Smooth muscle cell (in vitro differentiated cells): Measurements from ENCODE around the gene ZGRF1. TPM values are rescaled to one million over a fixed set of nuclear protein-coding genes. Genes with fewer than 3 reads are reported as not detected.

ENCODE experiments used
- DNase-seq: peaks from one replicate; lab custom pipeline; 2025; ENCODE audit not compliant: unreplicated experiment; lab: John Stamatoyannopoulos, UW
- H2AFZ ChIP-seq: fragments of 200-600 bp; sonication (generic); 2 replicates; pipeline ENCODE4 v1.6.0; 2016; ENCODE audit warnings: antibody characterized with exemption, low read depth, mild to moderate bottlenecking
- H3F3A ChIP-seq: fragments of 200-600 bp; sonication (generic); 2 replicates; pipeline ENCODE4 v1.6.0; 2017; ENCODE audit warnings: antibody characterized with exemption, low read depth
- H3K27ac ChIP-seq: fragments of 200-600 bp; sonication (generic); 2 replicates; pipeline ENCODE4 v1.5.1; 2016; ENCODE audit warnings: low read depth, mild to moderate bottlenecking
- H3K27me3 ChIP-seq: fragments of 200-600 bp; sonication (generic); 2 replicates; pipeline ENCODE4 v1.6.1; 2016; ENCODE audit warnings: low read depth, mild to moderate bottlenecking
- H3K36me3 ChIP-seq: fragments of 200-600 bp; sonication (generic); 2 replicates; pipeline ENCODE4 v1.5.1; 2016; ENCODE audit warnings: low read depth
- H3K4me1 ChIP-seq: fragments of 200-600 bp; sonication (generic); 2 replicates; pipeline ENCODE4 v1.5.1; 2016; ENCODE audit warnings: low read depth
- H3K4me2 ChIP-seq: fragments of 200-600 bp; sonication (generic); 2 replicates; pipeline ENCODE4 v1.6.0; 2016; ENCODE audit warnings: mild to moderate bottlenecking
- H3K4me3 ChIP-seq: fragments of 200-600 bp; sonication (generic); 2 replicates; pipeline ENCODE4 v1.5.1; 2016; ENCODE audit warnings: mild to moderate bottlenecking
- H3K79me2 ChIP-seq: fragments of 200-600 bp; sonication (generic); 2 replicates; pipeline ENCODE4 v1.6.0; 2016; ENCODE audit warnings: low read depth, mild to moderate bottlenecking
- H3K9ac ChIP-seq: fragments of 200-600 bp; sonication (generic); 2 replicates; pipeline ENCODE4 v1.6.0; 2016; ENCODE audit warnings: low read depth
- H3K9me3 ChIP-seq: fragments of 200-600 bp; sonication (generic); replicated peaks from 2 replicates; pipeline ENCODE4 v1.5.1; 2016; ENCODE audit warnings: low read depth
- H4K20me1 ChIP-seq: fragments of 200-600 bp; sonication (generic); 2 replicates; pipeline ENCODE4 v1.6.0; 2016; ENCODE audit warnings: low read depth
- whole genome bisulfite sequencing: methylation state at CpG from one replicate; pipeline ENCODE4 v1.1.7; 2016; ENCODE audit warnings: low lambda C conversion rate; 5-methylcytosine and 5-hydroxymethylcytosine counted together
- polyA plus RNA-seq: library from polyadenylated mRNA; unstranded; fragments of >200 nt; fragmentation: Nextera tagmentation; extraction: Ambion mirVana; gene quantifications from 2 replicates; pipeline ENCODE4 v1.2.1, GENCODE V29; 2016
- total RNA-seq: library from RNA; depleted of rRNA; stranded (reverse); fragments of >200 nt; gene quantifications from 2 replicates; pipeline ENCODE4 v1.2.3, GENCODE V29; 2014
- TF ChIP-seq, protein P1 (sequence below): fragments of 200-600 bp; sonication (generic); IDR thresholded peaks from 2 replicates; pipeline ENCODE4 v1.5.1; 2017; ENCODE audit warnings: borderline replicate concordance, mild to moderate bottlenecking, antibody characterized with exemption; ENCODE audit not compliant: insufficient read depth, poor library complexity, severe bottlenecking

Gene ZGRF1
- total and polyA plus RNA-seq, 2 experiments from 2014 or later, result 3.3 to 7.9 TPM

DNA sequence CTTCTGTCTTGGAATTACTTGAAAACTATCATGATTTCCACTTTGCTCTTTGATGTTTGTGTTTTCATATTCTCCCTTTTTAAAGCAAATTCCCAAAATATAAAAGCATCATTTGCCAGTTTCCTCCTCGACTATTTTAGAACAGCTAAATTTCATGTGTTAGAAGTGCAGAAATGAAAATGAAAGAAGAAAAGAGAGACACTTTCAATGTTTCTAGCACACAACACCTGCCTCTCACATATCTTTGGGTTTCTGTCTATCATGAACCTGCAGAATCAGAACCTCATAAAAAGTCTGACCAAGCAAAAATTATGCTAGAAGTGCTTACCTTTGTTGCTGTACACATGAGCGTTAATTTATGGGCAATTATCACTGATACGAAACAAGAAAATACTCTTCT, 118.8 kb downstream of the ZGRF1 start:
- Histone ChIP-seq H2AFZ (no peak overlapping the region), H3K4me1 (peaks cover 48% of the 10 kb centered on the region), H3K27me3 (peaks cover 100% of the 10 kb centered on the region), H4K20me1 (no peaks in the 10 kb centered on the region), H3K9me3 (no peaks in the 10 kb centered on the region), H3K4me2 (no peak overlapping the region), H3K36me3 (no peaks in the 10 kb centered on the region), H3K79me2 (no peaks in the 10 kb centered on the region), H3K27ac (no peak overlapping the region), H3K9ac (no peak overlapping the region), H3K4me3 (no peak overlapping the region), H3F3A (peaks cover 4% of the 10 kb centered on the region)
- no peak for DNase-seq
- WGBS, result 59% methylated on average over 3 of the region's 3 CpGs
- TF ChIP-seq, protein P1, sequence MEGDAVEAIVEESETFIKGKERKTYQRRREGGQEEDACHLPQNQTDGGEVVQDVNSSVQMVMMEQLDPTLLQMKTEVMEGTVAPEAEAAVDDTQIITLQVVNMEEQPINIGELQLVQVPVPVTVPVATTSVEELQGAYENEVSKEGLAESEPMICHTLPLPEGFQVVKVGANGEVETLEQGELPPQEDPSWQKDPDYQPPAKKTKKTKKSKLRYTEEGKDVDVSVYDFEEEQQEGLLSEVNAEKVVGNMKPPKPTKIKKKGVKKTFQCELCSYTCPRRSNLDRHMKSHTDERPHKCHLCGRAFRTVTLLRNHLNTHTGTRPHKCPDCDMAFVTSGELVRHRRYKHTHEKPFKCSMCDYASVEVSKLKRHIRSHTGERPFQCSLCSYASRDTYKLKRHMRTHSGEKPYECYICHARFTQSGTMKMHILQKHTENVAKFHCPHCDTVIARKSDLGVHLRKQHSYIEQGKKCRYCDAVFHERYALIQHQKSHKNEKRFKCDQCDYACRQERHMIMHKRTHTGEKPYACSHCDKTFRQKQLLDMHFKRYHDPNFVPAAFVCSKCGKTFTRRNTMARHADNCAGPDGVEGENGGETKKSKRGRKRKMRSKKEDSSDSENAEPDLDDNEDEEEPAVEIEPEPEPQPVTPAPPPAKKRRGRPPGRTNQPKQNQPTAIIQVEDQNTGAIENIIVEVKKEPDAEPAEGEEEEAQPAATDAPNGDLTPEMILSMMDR, result no peak

DNA sequence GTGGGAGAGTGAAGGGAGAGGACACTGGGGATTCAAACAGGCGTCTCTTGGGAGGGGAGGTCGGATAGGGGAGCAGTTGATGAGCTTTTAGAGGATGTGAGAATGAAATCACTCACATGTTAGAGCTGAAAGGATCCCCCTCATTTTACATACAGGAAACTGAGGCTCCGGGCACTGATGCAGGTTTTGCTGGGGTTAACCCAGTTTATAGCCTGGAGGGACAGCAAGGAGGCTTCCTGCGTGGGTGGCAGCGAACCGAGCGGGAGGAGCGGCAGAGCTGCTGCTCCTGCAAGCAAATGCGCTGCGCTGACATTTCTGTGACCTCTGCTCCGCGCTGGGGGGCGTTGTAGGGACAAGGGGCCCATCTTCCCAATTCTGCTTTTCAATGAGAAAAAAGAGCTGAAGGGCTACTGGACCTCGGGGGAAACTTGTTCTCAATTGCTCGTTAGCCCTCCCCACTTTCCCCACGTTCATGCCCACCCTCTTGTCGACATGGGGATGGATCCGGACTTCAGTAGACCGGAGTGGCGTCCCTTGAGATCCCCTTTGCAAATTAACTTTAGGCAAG, 119.6 kb downstream of the ZGRF1 start:
- Histone ChIP-seq H3K9me3 (no peaks in the 10 kb centered on the region), H3K36me3 (no peaks in the 10 kb centered on the region), H3K4me3 (no peak overlapping the region), H3K79me2 (no peaks in the 10 kb centered on the region), H3K27ac (no peak overlapping the region), H3K4me2 (peak overlapping the region; percentile 94), H3K27me3 (peaks cover 100% of the 10 kb centered on the region), H3F3A (peaks cover 4% of the 10 kb centered on the region), H3K9ac (no peak overlapping the region), H2AFZ (no peak overlapping the region), H3K4me1 (peaks cover 43% of the 10 kb centered on the region), H4K20me1 (no peaks in the 10 kb centered on the region)
- under 1% methylated on average over 20 of the region's 20 CpGs for WGBS
- DNase-seq, result no peak
- TF ChIP-seq, protein P1, result no peak

DNA sequence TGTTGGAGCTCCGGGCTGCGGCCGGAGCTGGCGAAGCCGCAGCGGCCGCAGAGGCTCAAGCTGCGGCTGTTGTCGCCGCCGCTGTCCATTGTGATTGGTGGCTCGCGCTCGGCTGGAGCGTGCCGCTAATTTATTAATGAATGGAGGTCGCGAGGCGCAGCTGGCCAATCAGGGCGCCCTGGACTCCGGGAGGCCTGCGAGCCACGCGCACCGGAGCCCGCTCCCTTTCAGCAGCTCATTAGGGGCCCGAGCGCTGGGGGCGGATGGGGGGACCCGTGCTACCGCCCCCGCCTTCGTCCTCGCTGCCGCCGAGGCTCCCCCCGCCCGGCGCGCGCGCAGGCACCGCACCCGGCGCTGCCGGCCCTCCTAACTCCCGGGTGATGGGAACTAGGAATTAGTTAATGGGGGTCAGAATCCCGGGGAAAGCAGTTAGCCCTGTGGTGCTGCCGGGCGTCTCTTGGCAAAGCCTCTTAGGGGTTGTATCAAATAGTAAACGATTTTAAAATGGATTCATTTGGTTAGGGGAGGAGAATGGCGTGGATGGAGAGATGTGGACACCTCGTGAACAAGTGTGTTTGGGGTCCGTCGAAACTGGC, 120.1 kb downstream of the ZGRF1 start:
- Histone ChIP-seq H2AFZ (no peak overlapping the region), H3F3A (no peaks in the 10 kb centered on the region), H3K36me3 (no peaks in the 10 kb centered on the region), H3K27me3 (peaks cover 100% of the 10 kb centered on the region), H3K4me1 (peaks cover 39% of the 10 kb centered on the region), H3K4me2 (peak overlapping the region; percentile 94), H3K4me3 (peak overlapping the region; percentile 54), H3K79me2 (no peaks in the 10 kb centered on the region), H4K20me1 (no peaks in the 10 kb centered on the region), H3K9me3 (no peaks in the 10 kb centered on the region), H3K27ac (no peak overlapping the region), H3K9ac (no peak overlapping the region)
- 1% methylated on average over 50 of the region's 55 CpGs for WGBS
- no peak for DNase-seq
- TF ChIP-seq, protein P1, result no peak

DNA sequence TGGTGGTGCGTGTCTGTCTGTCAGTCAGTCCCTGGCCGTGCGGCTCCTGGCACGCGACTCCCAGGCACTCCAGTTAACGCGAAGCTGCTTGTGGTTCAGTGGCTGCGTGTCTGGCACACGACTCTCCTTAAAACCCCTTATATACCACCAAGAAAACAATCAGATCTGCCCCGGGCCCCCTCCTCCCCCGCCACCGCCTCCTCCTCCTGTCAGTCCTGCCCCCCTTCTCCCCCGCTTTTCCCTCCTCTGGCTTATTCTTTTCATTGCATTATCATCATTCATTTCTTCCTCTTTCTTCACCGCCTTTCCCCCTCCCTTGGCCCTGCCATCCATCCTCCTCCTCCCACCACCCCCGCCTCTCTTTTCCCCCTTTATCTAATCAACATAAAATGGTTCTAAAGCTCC, 120.6 kb downstream of the ZGRF1 start, which contains the start of gene NEUROG2:
TSS of gene NEUROG2 (minus strand) at position 115 of the 405 bp plus-strand sequence. CDS start 705 bp downstream, outside the sequence.
- 0% methylated on average over 10 of the region's 15 CpGs for WGBS
- H3K9me3 ChIP-seq, result no peaks in the 10 kb centered on the region
- no peak within 1 kb of the TSS for H3K9ac ChIP-seq
- peak within 1 kb of the TSS; percentile 94 for H3K4me2 ChIP-seq
- H4K20me1 ChIP-seq, result no peaks in the 10 kb centered on the region
- peaks cover 40% of the 10 kb centered on the region for H3K4me1 ChIP-seq
- peak within 1 kb of the TSS; percentile 94 for H2AFZ ChIP-seq
- no peak for DNase-seq
- H3K27ac ChIP-seq, result no peak within 1 kb of the TSS
- H3K79me2 ChIP-seq, result no peaks in the 10 kb centered on the region
- peak within 1 kb of the TSS; percentile 54 for H3K4me3 ChIP-seq
- TF ChIP-seq, protein P1, result no peak
- no peaks in the 10 kb centered on the region for H3F3A ChIP-seq
- no peaks in the 10 kb centered on the region for H3K36me3 ChIP-seq
- H3K27me3 ChIP-seq, result peaks cover 100% of the 10 kb centered on the region
